A549 (cell line): ENCODE results near the gene RPTOR.

Experiments used
- CHD2 ChIP-seq: fragments of 150-350 bp; IDR thresholded peaks from 2 replicates; pipeline ENCODE4 v1.6.1; 2014; ENCODE audit warnings: low read length; ENCODE audit not compliant: partially characterized antibody
- ESRRA ChIP-seq: fragments of 150-350 bp; IDR thresholded peaks from 2 replicates; pipeline ENCODE4 v1.6.1; 2014; ENCODE audit warnings: mild to moderate bottlenecking, low read length, borderline replicate concordance
- HOXA7 ChIP-seq: fragments of 250-450 bp; sonication (Bioruptor Pico); IDR thresholded peaks from 2 replicates; pipeline ENCODE4 v1.5.0; 2020; ENCODE audit warnings: mild to moderate bottlenecking, moderate library complexity
- MAZ ChIP-seq: fragments of 150-350 bp; IDR thresholded peaks from 2 replicates; pipeline ENCODE4 v1.6.1; 2014; ENCODE audit warnings: antibody characterized with exemption, low read depth, low read length, borderline replicate concordance
- TF ChIP-seq, protein P1 (sequence below): fragments of >200 bp; sonication (Bioruptor Twin); formaldehyde crosslinking; IDR thresholded peaks from 3 replicates; pipeline ENCODE4 v1.5.1; 2016

DNA sequence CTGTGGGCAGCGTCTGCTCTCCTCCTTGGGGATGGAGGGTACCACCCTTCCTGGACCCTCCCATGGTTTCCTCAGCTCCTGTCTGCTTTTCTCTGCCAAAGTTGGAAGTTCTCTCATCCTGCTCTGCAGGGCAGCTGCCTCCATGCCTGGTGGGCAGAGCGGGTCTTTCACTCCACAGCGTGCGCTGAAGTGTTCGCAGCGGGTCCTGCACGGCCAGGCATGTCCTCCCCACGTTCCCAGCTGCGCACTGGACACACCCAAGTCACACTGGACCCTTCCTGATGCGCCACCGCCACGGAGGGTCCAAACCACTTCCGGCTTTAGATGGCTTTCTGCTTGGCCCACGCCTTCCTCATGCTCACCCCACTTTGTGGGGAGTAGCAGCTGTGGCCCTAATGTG is 34.5 kb upstream of the RPTOR start:
- TF ChIP-seq, protein P1, sequence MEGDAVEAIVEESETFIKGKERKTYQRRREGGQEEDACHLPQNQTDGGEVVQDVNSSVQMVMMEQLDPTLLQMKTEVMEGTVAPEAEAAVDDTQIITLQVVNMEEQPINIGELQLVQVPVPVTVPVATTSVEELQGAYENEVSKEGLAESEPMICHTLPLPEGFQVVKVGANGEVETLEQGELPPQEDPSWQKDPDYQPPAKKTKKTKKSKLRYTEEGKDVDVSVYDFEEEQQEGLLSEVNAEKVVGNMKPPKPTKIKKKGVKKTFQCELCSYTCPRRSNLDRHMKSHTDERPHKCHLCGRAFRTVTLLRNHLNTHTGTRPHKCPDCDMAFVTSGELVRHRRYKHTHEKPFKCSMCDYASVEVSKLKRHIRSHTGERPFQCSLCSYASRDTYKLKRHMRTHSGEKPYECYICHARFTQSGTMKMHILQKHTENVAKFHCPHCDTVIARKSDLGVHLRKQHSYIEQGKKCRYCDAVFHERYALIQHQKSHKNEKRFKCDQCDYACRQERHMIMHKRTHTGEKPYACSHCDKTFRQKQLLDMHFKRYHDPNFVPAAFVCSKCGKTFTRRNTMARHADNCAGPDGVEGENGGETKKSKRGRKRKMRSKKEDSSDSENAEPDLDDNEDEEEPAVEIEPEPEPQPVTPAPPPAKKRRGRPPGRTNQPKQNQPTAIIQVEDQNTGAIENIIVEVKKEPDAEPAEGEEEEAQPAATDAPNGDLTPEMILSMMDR = no peak
- TF ChIP-seq CHD2 (no peak), HOXA7 (CRISPR knock-in tag) (no peak), MAZ (no peak), ESRRA (no peak)
